HCT116 (cell line): ENCODE measurements around the gene RCOR2. TPM values are rescaled to one million over a fixed set of nuclear protein-coding genes. Genes with fewer than 3 reads are reported as not detected.

Experiments used
- ATAC-seq: fragments of 200-7000 bp; cut with Tn5 transposase; 2 replicates; pipeline ENCODE4 v1.9.1; 2020; ENCODE audit warnings: mild to moderate bottlenecking, moderate library complexity
- BruUV-seq: library from RNA; stranded (reverse); fragments of 400-500 nt; replicated peaks from 2 replicates; lab custom pipeline; 2021; lab: Mats Ljungman, UMichigan
- CTCF ChIA-PET: fragments of 300-600 bp; sonication (Branson Sonifier 250); formaldehyde crosslinking; loops from one replicate; lab custom pipeline; 2021; ENCODE audit warnings: antibody characterized with exemption; lab: Charles Lee
- POLR2A ChIA-PET: fragments of 300-600, 350-600 bp; sonication (Branson Sonifier 250); formaldehyde crosslinking; loops from one replicate; lab custom pipeline; 2021; ENCODE audit warnings: antibody characterized with exemption; lab: Charles Lee
- RAD21 ChIA-PET, 2 experiments: fragments of 300-600 bp; sonication (Branson Sonifier 250); formaldehyde crosslinking; loops; one replicate each; lab custom pipeline; 2023; ENCODE audit warnings: low total read pairs in 2 of 2; ENCODE audit not compliant: uncharacterized antibody in 2 of 2, unreplicated experiment in 2 of 2, low non-redundant PET in 1 of 2; lab: Charles Lee
- DNase-seq: peaks from one replicate; pipeline ENCODE4 v3.0.0-alpha.2; 2010; ENCODE audit warnings: low read depth, low spot score
- H2AFZ ChIP-seq: fragments of 200-600 bp; shearing (Covaris generic), sonication (generic); 2 replicates; pipeline ENCODE4 v1.6.1; 2017; ENCODE audit warnings: low read depth, mixed run types, mixed read lengths, antibody characterized with exemption, low read length; ENCODE audit not compliant: poor library complexity, severe bottlenecking
- H3K27ac ChIP-seq: 2 replicates; pipeline ENCODE4 v1.5.1; 2012; ENCODE audit warnings: low read depth, low read length
- H3K27me3 ChIP-seq: fragments of 200-600 bp; sonication (generic); 2 replicates; pipeline ENCODE4 v1.6.1; 2016; ENCODE audit warnings: mixed run types, low read length, mixed read lengths; ENCODE audit not compliant: insufficient read depth
- H3K36me3 ChIP-seq, 2 experiments: fragments of 200-500 bp in 1 of 2; fragments of 200-600 bp in 1 of 2; sonication (Bioruptor generic) in 1 of 2; sonication (generic) in 1 of 2; 2 replicates each; pipeline versions ENCODE4 v1.5.1 to v1.6.1; 2014 to 2016; ENCODE audit warnings: low read length in 2 of 2, inconsistent platforms in 1 of 2, mixed read lengths in 1 of 2, mixed run types in 1 of 2; ENCODE audit not compliant: insufficient read depth in 2 of 2, control insufficient read depth in 1 of 2
- H3K4me1 ChIP-seq, 2 experiments: fragments of 200-600 bp in 1 of 2; sonication (generic) in 1 of 2; 2 replicates each; pipeline versions ENCODE4 v1.5.1 to v1.6.1; 2012 to 2017; ENCODE audit warnings: low read length in 2 of 2, inconsistent platforms in 1 of 2, mild to moderate bottlenecking in 1 of 2, mixed read lengths in 1 of 2, mixed run types in 1 of 2, moderate library complexity in 1 of 2; ENCODE audit not compliant: insufficient read depth in 2 of 2, control insufficient read depth in 1 of 2
- H3K4me2 ChIP-seq: fragments of 200-600 bp; sonication (generic); 2 replicates; pipeline ENCODE4 v1.6.1; 2017; ENCODE audit warnings: mixed run types, low read length, mixed read lengths
- H3K4me3 ChIP-seq, 2 experiments: fragments of 200-600 bp in 1 of 2; sonication (generic) in 1 of 2; replicated peaks in 1 of 2; 2 replicates each; pipeline ENCODE4 v1.5.1; 2011 to 2016; ENCODE audit warnings: low read length in 2 of 2, control low read depth in 1 of 2, low read depth in 1 of 2, mild to moderate bottlenecking in 1 of 2, mixed read lengths in 1 of 2, mixed run types in 1 of 2
- H3K79me2 ChIP-seq: fragments of 200-600 bp; sonication (generic); 2 replicates; pipeline ENCODE4 v1.6.1; 2017; ENCODE audit warnings: mild to moderate bottlenecking, mixed run types, low read length, moderate library complexity, mixed read lengths; ENCODE audit not compliant: insufficient read depth
- H3K9ac ChIP-seq: fragments of 200-600 bp; sonication (generic); 2 replicates; pipeline ENCODE4 v1.6.1; 2016; ENCODE audit warnings: low read length, mixed read lengths
- H3K9me2 ChIP-seq: fragments of 200-600 bp; sonication (generic), shearing (Covaris generic); 2 replicates; pipeline ENCODE4 v1.6.1; 2017; ENCODE audit warnings: mixed run types, mild to moderate bottlenecking, moderate library complexity; ENCODE audit not compliant: insufficient read depth
- H3K9me3 ChIP-seq, 2 experiments: fragments of 200-500 bp in 1 of 2; fragments of 200-600 bp in 1 of 2; sonication (Bioruptor generic) in 1 of 2; sonication (generic) in 1 of 2; 2 replicates each; pipeline ENCODE4 v1.6.1; 2014 to 2017; ENCODE audit warnings: low read length in 2 of 2, mixed read lengths in 2 of 2, inconsistent platforms in 1 of 2, low read depth in 1 of 2, mild to moderate bottlenecking in 1 of 2, mixed run types in 1 of 2, moderate library complexity in 1 of 2; ENCODE audit not compliant: control insufficient read depth in 1 of 2, insufficient read depth in 1 of 2
- H4K20me1 ChIP-seq: fragments of 200-600 bp; sonication (generic), shearing (Covaris generic); 2 replicates; pipeline ENCODE4 v1.6.1; 2017; ENCODE audit warnings: mixed run types, mild to moderate bottlenecking, moderate library complexity; ENCODE audit not compliant: insufficient read depth
- ATF3 ChIP-seq: IDR thresholded peaks from 2 replicates; pipeline ENCODE4 v1.6.1; 2012
- CBX3 ChIP-seq: IDR thresholded peaks from 2 replicates; pipeline ENCODE4 v1.6.1; 2012; ENCODE audit warnings: low read depth
- CEBPB ChIP-seq: IDR thresholded peaks from 2 replicates; pipeline ENCODE4 v1.6.1; 2012; ENCODE audit warnings: low read depth
- CTCF ChIP-seq, 3 experiments: fragments of 200-600 bp in 1 of 3; sonication (generic) in 1 of 3; IDR thresholded peaks in 2 of 3; conservative IDR thresholded peaks in 1 of 3; 2 replicates each; pipeline ENCODE4 v1.5.1; 2012 to 2017; ENCODE audit warnings: low read depth in 2 of 3, low read length in 2 of 3, antibody characterized with exemption in 1 of 3, borderline replicate concordance in 1 of 3, control low read depth in 1 of 3, mild to moderate bottlenecking in 1 of 3, mixed read lengths in 1 of 3, mixed run types in 1 of 3, moderate library complexity in 1 of 3; ENCODE audit not compliant: insufficient read depth in 1 of 3
- ELF1 ChIP-seq: IDR thresholded peaks from 2 replicates; pipeline ENCODE4 v1.6.1; 2012; ENCODE audit warnings: low read depth, borderline replicate concordance
- EZH2 ChIP-seq: fragments of 200-600 bp; sonication (generic); IDR thresholded peaks from 2 replicates; pipeline ENCODE4 v1.6.1; 2017; ENCODE audit warnings: antibody characterized with exemption, mixed run types
- EZH2phosphoT487 ChIP-seq: fragments of 200-600 bp; IDR thresholded peaks from 2 replicates; pipeline ENCODE4 v1.6.1; 2018; ENCODE audit warnings: antibody characterized with exemption, borderline replicate concordance
- FOSL1 ChIP-seq: IDR thresholded peaks from 2 replicates; pipeline ENCODE4 v1.6.1; 2012; ENCODE audit warnings: low read depth
- JUND ChIP-seq: IDR thresholded peaks from 2 replicates; pipeline ENCODE4 v1.6.1; 2012
- MAX ChIP-seq: IDR thresholded peaks from 2 replicates; pipeline ENCODE4 v1.6.1; 2012
- POLR2AphosphoS5 ChIP-seq: IDR thresholded peaks from 2 replicates; pipeline ENCODE4 v1.6.1; 2011; ENCODE audit warnings: mild to moderate bottlenecking, low read depth, low read length, moderate library complexity
- RAD21 ChIP-seq: IDR thresholded peaks from 2 replicates; pipeline ENCODE4 v1.6.1; 2012; ENCODE audit warnings: low read depth, mild to moderate bottlenecking
- SIN3A ChIP-seq: IDR thresholded peaks from 2 replicates; pipeline ENCODE4 v1.6.1; 2012; ENCODE audit warnings: low read depth
- SP1 ChIP-seq: IDR thresholded peaks from 2 replicates; pipeline ENCODE4 v1.6.1; 2012; ENCODE audit warnings: low read depth
- SRF ChIP-seq: IDR thresholded peaks from 2 replicates; pipeline ENCODE4 v1.6.1; 2012; ENCODE audit warnings: low read depth
- TCF7L2 ChIP-seq: IDR thresholded peaks from 2 replicates; pipeline ENCODE4 v1.7.0; 2011; ENCODE audit warnings: borderline replicate concordance, inconsistent platforms; ENCODE audit not compliant: insufficient read depth, insufficient read length; ENCODE audit errors: extremely low read depth
- YY1 ChIP-seq: IDR thresholded peaks from 2 replicates; pipeline ENCODE4 v1.6.1; 2011; ENCODE audit warnings: low read length, low read depth, moderate library complexity, mild to moderate bottlenecking; ENCODE audit not compliant: insufficient replicate concordance; ENCODE audit errors: extremely low read depth
- ZNF274 ChIP-seq: fragments of 200-500 bp; sonication (Bioruptor generic); IDR thresholded peaks from 2 replicates; pipeline ENCODE4 v1.6.1; 2014; ENCODE audit warnings: mild to moderate bottlenecking, low read depth, low read length, inconsistent platforms
- intact Hi-C: fragments of 100-400 bp; cut with micrococcal nuclease; formaldehyde crosslinking; loops from 2 replicates; pipeline ENCODE4 v1.10.0; 2022
- total RNA-seq: library from RNA; stranded (reverse); gene quantifications from one replicate; pipeline ENCODE4 v1.2.1, GENCODE V29; 2021; ENCODE audit not compliant: unreplicated experiment

Gene RCOR2
- total RNA-seq, 1 experiment from 2014 or later: 10.8 TPM

GRCh38 chr11:63911876-63912275 is 5.1 kb downstream of the RCOR2 start:
- Histone ChIP-seq H3K4me1 (peaks cover 5 to 12% of the 10 kb centered on the region in 2 experiments; a peak in 2 of 4 replicates), H3K27me3 (no peaks in the 10 kb centered on the region), H4K20me1 (no peaks in the 10 kb centered on the region), H3K9ac (no peak overlapping the region), H3K79me2 (no peaks in the 10 kb centered on the region), H3K4me3 (no peak overlapping the region), H2AFZ (no peak overlapping the region), H3K9me3 (no peaks in the 10 kb centered on the region), H3K9me2 (no peaks in the 10 kb centered on the region), H3K36me3 (peaks cover 0 to 4% of the 10 kb centered on the region in 2 experiments; a peak in 2 of 4 replicates), H3K27ac (no peak overlapping the region), H3K4me2 (no peak overlapping the region)
- RAD21 ChIA-PET: no interaction called here
- POLR2A ChIA-PET: no interaction called here
- DNase-seq: no peak
- TF ChIP-seq TCF7L2: no peak
- CTCF ChIA-PET: no interaction called here
- no TSS peak for BruUV-seq
- no peak for ATAC-seq
- intact Hi-C loops: no loop called here

GRCh38 chr11:63911440-63911839 is 5.5 kb downstream of the RCOR2 start:
- Histone ChIP-seq H3K79me2 (no peaks in the 10 kb centered on the region), H4K20me1 (no peaks in the 10 kb centered on the region), H3K27ac (no peak overlapping the region), H3K4me3 (no peak overlapping the region), H3K27me3 (no peaks in the 10 kb centered on the region), H3K9me3 (no peaks in the 10 kb centered on the region), H3K4me1 (peaks cover 5 to 9% of the 10 kb centered on the region in 2 experiments; a peak in 2 of 4 replicates), H2AFZ (no peak overlapping the region), H3K36me3 (peaks cover 0 to 4% of the 10 kb centered on the region in 2 experiments; a peak in 2 of 4 replicates), H3K9ac (no peak overlapping the region), H3K9me2 (no peaks in the 10 kb centered on the region), H3K4me2 (no peak overlapping the region)
- RAD21 ChIA-PET: no interaction called here
- no peak for ATAC-seq
- CTCF ChIA-PET: no interaction called here
- intact Hi-C loops: no loop called here
- no TSS peak for BruUV-seq
- DNase-seq: no peak
- POLR2A ChIA-PET: no interaction called here
- TF ChIP-seq POLR2AphosphoS5: no peak
- no peak for TF ChIP-seq JUND
- TF ChIP-seq CBX3: no peak
- no peak for TF ChIP-seq ZNF274
- TF ChIP-seq RAD21: no peak
- no peak for TF ChIP-seq SP1
- TF ChIP-seq EZH2phosphoT487: no peak
- TF ChIP-seq CEBPB: no peak
- no peak for TF ChIP-seq FOSL1
- no peak for TF ChIP-seq SIN3A
- no peak for TF ChIP-seq ELF1
- TF ChIP-seq MAX: no peak
- no peak for TF ChIP-seq YY1
- TF ChIP-seq CTCF (IDR thresholded peaks at IDR 0.05 in 2 of 3, conservative IDR thresholded peaks at IDR 0.05 in 1 of 3; ENCODE audit: borderline replicate concordance in 1 of 3, insufficient read depth in 1 of 3, low read depth in 2 of 3, low read length in 2 of 3): no peak
- TF ChIP-seq ATF3: no peak
- TF ChIP-seq EZH2: no peak
- no peak for TF ChIP-seq SRF
